Measurements from ENCODE around the gene NHEJ1. TPM values are rescaled to one million over a fixed set of nuclear protein-coding genes. Genes with fewer than 3 reads are reported as not detected.

NHEJ1 gene
- total and polyA plus RNA-seq, 2 donors (not counting 1 experiment from before 2014, with no cell fraction given), result 22.1 to 24.8 TPM

DNA sequence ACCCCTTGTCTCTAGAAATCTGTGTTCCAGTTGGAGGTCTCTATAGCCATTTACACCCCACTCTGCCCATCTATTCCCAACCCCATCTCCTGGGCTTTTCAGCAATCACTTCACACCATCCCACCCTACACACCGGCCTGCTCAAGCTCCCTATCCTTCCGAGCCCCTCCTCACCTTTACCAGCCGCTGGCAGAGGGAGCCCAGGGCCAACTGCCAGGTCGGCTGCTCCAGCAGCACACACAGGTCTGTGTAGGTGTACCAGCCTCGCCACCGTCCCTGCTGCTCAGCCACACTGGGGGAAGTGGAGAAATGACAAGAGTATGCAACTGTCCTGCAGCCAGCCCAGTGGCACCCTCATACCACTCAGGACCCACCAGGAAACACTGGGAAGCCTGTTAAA, 12.6 kb upstream of the NHEJ1 start:
- Histone ChIP-seq H3K27me3 (ENCODE audit: control insufficient read depth, insufficient read depth, low read length) (no peaks in the 10 kb centered on the region), H3K9me3 (ENCODE audit: control insufficient read depth, insufficient read depth, low read depth, low read length) (no peaks in the 10 kb centered on the region), H3K4me2 (ENCODE audit: extremely low read depth, insufficient read depth, low read length) (no peak overlapping the region), H3K27ac (ENCODE audit: insufficient read depth, low read length) (no peak overlapping the region), H3K4me1 (ENCODE audit: control insufficient read depth, extremely low read depth, insufficient read depth, low read length) (peaks cover 6% of the 10 kb centered on the region), H4K20me1 (ENCODE audit: control insufficient read depth, extremely low read depth, insufficient read depth, low read length) (no peaks in the 10 kb centered on the region), H3K79me2 (ENCODE audit: control insufficient read depth, insufficient read depth, low read length) (peaks cover 11% of the 10 kb centered on the region), H3K4me3 (replicated peaks in 1 of 4; ENCODE audit: control extremely low read depth in 1 of 4, insufficient read depth in 1 of 4, low read depth in 3 of 4, low read length in 4 of 4) (no peak overlapping the region), H2AFZ (ENCODE audit: low read length) (no peak overlapping the region), H3K9ac (ENCODE audit: insufficient read depth, low read length) (no peak overlapping the region), H3K36me3 (ENCODE audit: control insufficient read depth, insufficient read depth, low read length) (peaks cover 13% of the 10 kb centered on the region)
- no peak for DNase-seq (ENCODE audit: low read depth in 2 of 2)
- no peak for TF ChIP-seq EZH2 (IDR thresholded peaks at IDR 0.05; ENCODE audit: low read length, missing control alignments)
- TF ChIP-seq, protein P1, sequence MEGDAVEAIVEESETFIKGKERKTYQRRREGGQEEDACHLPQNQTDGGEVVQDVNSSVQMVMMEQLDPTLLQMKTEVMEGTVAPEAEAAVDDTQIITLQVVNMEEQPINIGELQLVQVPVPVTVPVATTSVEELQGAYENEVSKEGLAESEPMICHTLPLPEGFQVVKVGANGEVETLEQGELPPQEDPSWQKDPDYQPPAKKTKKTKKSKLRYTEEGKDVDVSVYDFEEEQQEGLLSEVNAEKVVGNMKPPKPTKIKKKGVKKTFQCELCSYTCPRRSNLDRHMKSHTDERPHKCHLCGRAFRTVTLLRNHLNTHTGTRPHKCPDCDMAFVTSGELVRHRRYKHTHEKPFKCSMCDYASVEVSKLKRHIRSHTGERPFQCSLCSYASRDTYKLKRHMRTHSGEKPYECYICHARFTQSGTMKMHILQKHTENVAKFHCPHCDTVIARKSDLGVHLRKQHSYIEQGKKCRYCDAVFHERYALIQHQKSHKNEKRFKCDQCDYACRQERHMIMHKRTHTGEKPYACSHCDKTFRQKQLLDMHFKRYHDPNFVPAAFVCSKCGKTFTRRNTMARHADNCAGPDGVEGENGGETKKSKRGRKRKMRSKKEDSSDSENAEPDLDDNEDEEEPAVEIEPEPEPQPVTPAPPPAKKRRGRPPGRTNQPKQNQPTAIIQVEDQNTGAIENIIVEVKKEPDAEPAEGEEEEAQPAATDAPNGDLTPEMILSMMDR (conservative IDR thresholded peaks at IDR 0.05 in 1 of 2, IDR thresholded peaks at IDR 0.05 in 1 of 2; ENCODE audit: low read depth in 1 of 2, low read length in 2 of 2), result no peak

DNA sequence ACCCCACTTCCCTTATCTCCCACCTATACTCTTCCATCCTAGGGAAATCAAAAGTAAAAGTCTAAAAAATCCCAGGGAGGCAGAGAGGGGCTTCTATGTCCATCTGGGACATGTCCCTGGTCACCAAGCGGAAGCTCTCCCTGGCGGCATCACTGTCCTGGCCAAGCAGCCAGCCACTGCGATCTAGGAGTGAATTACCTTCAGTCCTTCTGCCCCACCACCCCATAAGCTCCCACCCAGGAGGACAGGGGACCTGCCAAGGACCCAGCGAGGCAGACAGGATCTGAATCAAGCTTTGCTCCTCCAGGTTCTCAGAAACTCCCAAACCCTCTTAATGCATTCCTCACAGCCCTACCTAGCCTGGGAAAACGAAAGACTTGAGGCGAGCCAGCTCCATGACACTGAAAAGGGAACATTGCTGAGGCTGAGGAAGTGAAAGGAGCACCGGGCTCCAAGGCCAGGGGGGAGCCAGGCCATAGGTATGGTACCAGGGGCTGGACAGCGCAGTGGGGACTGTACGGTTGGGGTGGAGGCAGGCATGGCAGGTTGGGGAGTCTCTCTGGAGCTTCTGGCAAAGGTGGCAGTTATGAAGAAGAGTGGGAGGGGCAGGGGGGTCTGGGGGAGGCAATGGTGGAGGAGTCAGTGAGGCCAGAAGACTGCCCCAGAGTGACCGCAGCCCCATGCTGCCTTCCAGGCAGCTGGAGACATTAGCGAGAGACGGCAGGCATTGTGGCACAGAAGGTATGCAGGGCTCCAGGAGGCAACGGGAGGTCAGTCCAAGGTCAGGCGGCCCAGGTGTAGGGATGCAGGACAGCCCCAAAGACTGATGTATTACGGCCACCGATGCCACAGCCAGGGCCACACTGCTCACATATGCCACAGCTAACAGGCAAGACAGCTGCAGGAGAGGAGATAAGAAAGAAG, 11.9 kb upstream of the NHEJ1 start:
- H2AFZ ChIP-seq (ENCODE audit: low read length), result no peak overlapping the region
- H3K36me3 ChIP-seq (ENCODE audit: control insufficient read depth, insufficient read depth, low read length), result peaks cover 13% of the 10 kb centered on the region
- H3K9me3 ChIP-seq (ENCODE audit: control insufficient read depth, insufficient read depth, low read depth, low read length), result no peaks in the 10 kb centered on the region
- no peak overlapping the region for H3K27ac ChIP-seq (ENCODE audit: insufficient read depth, low read length)
- no peak overlapping the region for H3K4me2 ChIP-seq (ENCODE audit: extremely low read depth, insufficient read depth, low read length)
- no peak for DNase-seq (ENCODE audit: low read depth in 2 of 2)
- peaks cover 6% of the 10 kb centered on the region for H3K4me1 ChIP-seq (ENCODE audit: control insufficient read depth, extremely low read depth, insufficient read depth, low read length)
- TF ChIP-seq, protein P1 (conservative IDR thresholded peaks at IDR 0.05 in 1 of 2, IDR thresholded peaks at IDR 0.05 in 1 of 2; ENCODE audit: low read depth in 1 of 2, low read length in 2 of 2), result no peak
- TF ChIP-seq EZH2 (IDR thresholded peaks at IDR 0.05; ENCODE audit: low read length, missing control alignments), result no peak
- H3K9ac ChIP-seq (ENCODE audit: insufficient read depth, low read length), result no peak overlapping the region
- H4K20me1 ChIP-seq (ENCODE audit: control insufficient read depth, extremely low read depth, insufficient read depth, low read length), result no peaks in the 10 kb centered on the region
- H3K4me3 ChIP-seq (replicated peaks in 1 of 4; ENCODE audit: control extremely low read depth in 1 of 4, insufficient read depth in 1 of 4, low read depth in 3 of 4, low read length in 4 of 4), result no peak overlapping the region
- H3K27me3 ChIP-seq (ENCODE audit: control insufficient read depth, insufficient read depth, low read length), result no peaks in the 10 kb centered on the region
- H3K79me2 ChIP-seq (ENCODE audit: control insufficient read depth, insufficient read depth, low read length), result peaks cover 11% of the 10 kb centered on the region

DNA sequence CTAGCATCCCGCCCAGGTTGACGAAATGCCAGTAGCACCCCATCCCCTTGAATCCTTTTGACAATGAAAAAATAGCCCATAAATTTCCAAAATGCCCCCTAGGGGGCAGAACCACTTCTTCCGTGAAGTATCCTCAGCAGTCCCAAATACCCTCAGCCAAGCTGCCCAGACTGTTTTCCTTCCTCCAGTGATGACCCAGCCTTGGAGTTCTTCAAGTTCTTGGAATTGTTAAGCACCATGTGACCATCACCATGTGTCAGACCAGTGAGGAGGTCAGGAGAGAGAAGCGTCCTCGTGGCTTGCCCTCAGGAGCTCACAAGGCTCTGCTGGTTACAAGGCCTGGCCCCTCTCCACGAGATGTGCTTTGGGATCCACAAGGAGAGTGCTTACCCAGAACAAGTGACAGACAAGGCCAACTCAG, 10.6 kb upstream of the NHEJ1 start:
- no peaks in the 10 kb centered on the region for H3K9me3 ChIP-seq (ENCODE audit: control insufficient read depth, insufficient read depth, low read depth, low read length)
- no peak overlapping the region for H3K9ac ChIP-seq (ENCODE audit: insufficient read depth, low read length)
- no peak for TF ChIP-seq EZH2 (IDR thresholded peaks at IDR 0.05; ENCODE audit: low read length, missing control alignments)
- TF ChIP-seq, protein P1 (conservative IDR thresholded peaks at IDR 0.05 in 1 of 2, IDR thresholded peaks at IDR 0.05 in 1 of 2; ENCODE audit: low read depth in 1 of 2, low read length in 2 of 2), result peak; percentile 73 to 77
- H2AFZ ChIP-seq (ENCODE audit: low read length), result no peak overlapping the region
- H4K20me1 ChIP-seq (ENCODE audit: control insufficient read depth, extremely low read depth, insufficient read depth, low read length), result no peaks in the 10 kb centered on the region
- H3K27me3 ChIP-seq (ENCODE audit: control insufficient read depth, insufficient read depth, low read length), result no peaks in the 10 kb centered on the region
- H3K27ac ChIP-seq (ENCODE audit: insufficient read depth, low read length), result peak overlapping the region; percentile 73
- H3K4me3 ChIP-seq (replicated peaks in 1 of 4; ENCODE audit: control extremely low read depth in 1 of 4, insufficient read depth in 1 of 4, low read depth in 3 of 4, low read length in 4 of 4), result no peak overlapping the region
- H3K4me1 ChIP-seq (ENCODE audit: control insufficient read depth, extremely low read depth, insufficient read depth, low read length), result peaks cover 6% of the 10 kb centered on the region
- H3K36me3 ChIP-seq (ENCODE audit: control insufficient read depth, insufficient read depth, low read length), result peaks cover 13% of the 10 kb centered on the region
- peaks cover 11% of the 10 kb centered on the region for H3K79me2 ChIP-seq (ENCODE audit: control insufficient read depth, insufficient read depth, low read length)
- H3K4me2 ChIP-seq (ENCODE audit: extremely low read depth, insufficient read depth, low read length), result no peak overlapping the region
- DNase-seq (ENCODE audit: low read depth in 2 of 2), result peak; percentile 78 to 84

Data from fibroblast of lung (primary cell).